Left lung (tissue), 14 donors: ENCODE data around the gene AK5. TPM values are rescaled to one million over a fixed set of nuclear protein-coding genes. Genes with fewer than 3 reads are reported as not detected.

Experiments
- ATAC-seq: fragments of 200-7000 bp; cut with Tn5 transposase; one replicate; pipeline ENCODE4 v1.9.1; 2020; ENCODE audit warnings: moderate library complexity
- DNase-seq, 4 donors: peaks; one replicate each; pipeline ENCODE4 v3.0.0-alpha.2; 2013 to 2020
- H3K27ac ChIP-seq, 2 donors: fragments of 200-600 bp; sonication (generic) in 1 of 2; one replicate each; pipeline versions ENCODE4 v1.5.0 to v1.8.0; 2020 to 2021
- H3K27me3 ChIP-seq, 2 donors: fragments of 200-600 bp; sonication (generic) in 1 of 2; one replicate each; pipeline versions ENCODE4 v1.5.0 to v1.8.0; 2020 to 2021
- H3K36me3 ChIP-seq, 2 donors: fragments of 200-600 bp; sonication (generic) in 1 of 2; one replicate each; pipeline versions ENCODE4 v1.5.0 to v1.8.0; 2020 to 2021
- H3K4me1 ChIP-seq, 2 donors: fragments of 200-600 bp; one replicate each; pipeline ENCODE4 v1.8.0; 2021
- H3K4me3 ChIP-seq, 2 donors: fragments of 200-600 bp; sonication (generic) in 1 of 2; one replicate each; pipeline versions ENCODE4 v1.5.0 to v1.8.0; 2020 to 2021; ENCODE audit warnings: mild to moderate bottlenecking in 1 of 2
- H3K9me3 ChIP-seq, 2 donors: fragments of 200-600 bp; sonication (generic) in 1 of 2; one replicate each; pipeline versions ENCODE4 v1.5.0 to v1.8.0; 2020 to 2021
- intact Hi-C, 2 donors: fragments of 100-400 bp; cut with DNase I; formaldehyde crosslinking; loops; one replicate each; pipeline versions ENCODE4 v1.11.2 to v1.14.2; 2022
- long read RNA-seq, 12 donors: library from polyadenylated mRNA in 2 of 12; unstranded in 2 of 12; transcript quantifications; one replicate each; pipeline ENCODE4 v2.0.0 and lab custom pipeline, GENCODE V29; 2019 to 2026
- polyA plus RNA-seq, 6 donors: library from polyadenylated mRNA; unstranded; fragments of 120-200 nt; gene quantifications; one replicate each; pipeline ENCODE4 v1.2.1, GENCODE V29; 2013; ENCODE audit not compliant: insufficient read length in 6 of 6
- total RNA-seq, 2 donors: library from RNA; stranded (reverse); fragmentation: NEBNext Ultra II Directional; extraction: Animal tissue kit (Norgen Biotek cat#: 25700); gene quantifications; one replicate each; pipeline ENCODE4 v1.2.1, GENCODE V29; 2021
- TF ChIP-seq, protein P1 (sequence below), 2 donors: fragments of 200-600 bp; sonication (generic) in 1 of 2; IDR thresholded peaks; one replicate each; pipeline versions ENCODE4 v1.5.0 to v1.8.0; 2021; ENCODE audit warnings: antibody characterized with exemption in 2 of 2
- donor health status: DM: no; HTN: yes; CAD: no.
- donor health status: DM: no; HTN: no; CAD: no.

AK5 gene, protein sequence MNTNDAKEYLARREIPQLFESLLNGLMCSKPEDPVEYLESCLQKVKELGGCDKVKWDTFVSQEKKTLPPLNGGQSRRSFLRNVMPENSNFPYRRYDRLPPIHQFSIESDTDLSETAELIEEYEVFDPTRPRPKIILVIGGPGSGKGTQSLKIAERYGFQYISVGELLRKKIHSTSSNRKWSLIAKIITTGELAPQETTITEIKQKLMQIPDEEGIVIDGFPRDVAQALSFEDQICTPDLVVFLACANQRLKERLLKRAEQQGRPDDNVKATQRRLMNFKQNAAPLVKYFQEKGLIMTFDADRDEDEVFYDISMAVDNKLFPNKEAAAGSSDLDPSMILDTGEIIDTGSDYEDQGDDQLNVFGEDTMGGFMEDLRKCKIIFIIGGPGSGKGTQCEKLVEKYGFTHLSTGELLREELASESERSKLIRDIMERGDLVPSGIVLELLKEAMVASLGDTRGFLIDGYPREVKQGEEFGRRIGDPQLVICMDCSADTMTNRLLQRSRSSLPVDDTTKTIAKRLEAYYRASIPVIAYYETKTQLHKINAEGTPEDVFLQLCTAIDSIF
- under 1 TPM; 0.29 to 0.35 TPM for total RNA-seq
- polyA plus RNA-seq: 1 to 10 TPM in 3 of 6 donors, under 1 TPM in 3; 0.46 to 1.4 (median 1.0) TPM
- long read RNA-seq, donor 1, partial matches to known transcripts: 0 of 1 reads
- long read RNA-seq, donor 1, other reads (novel, unspliced or antisense): 0 of 1 reads
- long read RNA-seq, donor 2, partial matches to known transcripts: 0 of 1 reads
- long read RNA-seq, donor 2, other reads (novel, unspliced or antisense): 0 of 1 reads
- long read RNA-seq, donor 3: 0 reads
- long read RNA-seq, donor 4: 0 reads
- long read RNA-seq, donor 5: 0 reads
- long read RNA-seq, donor 6, partial matches to known transcripts: 54 of 54 reads
- long read RNA-seq, donor 6, other reads (novel, unspliced or antisense): 0 of 54 reads
- long read RNA-seq, donor 7: 0 reads
- long read RNA-seq, donor 8: 0 reads
- long read RNA-seq, donor 9: 0 reads
- long read RNA-seq, donor 10, partial matches to known transcripts: 0 of 1 reads
- long read RNA-seq, donor 10, other reads (novel, unspliced or antisense): 0 of 1 reads
- long read RNA-seq, donor 11, transcript AK5-203 (14 exons, 3,251 nt): major isoform, 7 of 15 reads
- long read RNA-seq, donor 11, partial matches to known transcripts: 5 of 15 reads
- long read RNA-seq, donor 11, other reads (novel, unspliced or antisense): 0 of 15 reads
- long read RNA-seq, donor 12: 0 reads

DNA sequence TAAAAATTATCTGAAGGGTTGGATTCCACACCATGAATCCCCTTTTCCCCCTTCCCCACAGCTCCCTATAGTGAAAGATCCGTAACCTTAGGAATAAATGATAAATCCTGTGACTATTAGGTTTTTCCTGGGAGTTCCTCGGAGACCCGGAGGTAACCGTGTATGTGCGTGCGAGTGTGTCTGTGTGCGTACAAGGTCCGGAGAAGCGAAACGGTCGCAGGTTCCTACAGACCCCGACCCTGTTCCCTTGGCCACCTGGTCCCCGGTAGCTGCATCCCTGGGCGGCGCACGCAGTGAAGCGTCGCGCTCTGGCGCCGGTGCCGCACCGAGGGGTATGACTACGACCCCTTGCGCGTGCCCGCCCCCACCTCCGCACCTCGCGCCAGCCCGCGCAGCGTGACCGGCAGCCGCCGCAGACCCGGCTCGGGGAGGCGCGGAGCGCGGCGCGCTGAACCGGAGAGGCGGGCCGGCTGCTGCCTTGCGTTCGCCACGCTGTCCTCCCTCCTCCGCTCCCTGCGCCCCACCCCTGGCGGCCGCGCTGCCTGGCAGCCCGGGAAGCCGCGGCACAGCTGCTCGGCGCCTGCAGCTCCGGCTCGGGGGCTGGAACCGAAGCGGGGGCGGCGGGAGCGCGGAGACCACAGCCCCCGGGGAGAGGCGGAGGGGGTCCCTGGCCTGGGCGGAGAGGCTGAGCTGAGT lies at the start of gene AK5:
Gene AK5, plus strand, starts transcription at position 529 of the 696 bp plus-strand sequence. CDS start 295 bp downstream, outside the sequence.
- intact Hi-C loops: no loop called here

DNA sequence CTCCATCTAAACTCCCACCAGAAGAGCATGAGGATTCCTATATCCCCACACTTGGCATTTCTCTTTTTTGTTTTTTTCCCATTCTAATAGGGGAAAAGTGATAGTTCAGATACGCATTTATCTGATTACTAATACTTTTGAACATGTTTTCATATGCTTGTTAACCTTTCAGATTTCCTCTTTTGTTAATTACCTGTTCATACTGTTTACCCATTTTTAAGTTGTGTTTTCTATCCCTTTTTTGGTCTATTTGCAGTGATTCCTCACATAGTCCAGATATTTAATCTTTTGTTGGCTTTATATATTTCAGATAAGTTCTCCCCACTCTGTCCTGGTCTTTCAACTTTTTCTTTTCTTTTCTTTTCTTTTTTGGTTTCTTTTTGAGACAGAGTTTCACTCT lies 49.0 kb upstream of the AK5 start:
- Histone ChIP-seq H3K36me3 (no peaks in the 10 kb centered on the region), H3K4me1 (no peaks in the 10 kb centered on the region), H3K4me3 (no peak overlapping the region), H3K27me3 (no peaks in the 10 kb centered on the region), H3K9me3 (peaks cover 0 to 15% of the 10 kb centered on the region in 2 donors), H3K27ac (no peak overlapping the region)
- DNase-seq (no peak), ATAC-seq (no peak)
- TF ChIP-seq, protein P1, sequence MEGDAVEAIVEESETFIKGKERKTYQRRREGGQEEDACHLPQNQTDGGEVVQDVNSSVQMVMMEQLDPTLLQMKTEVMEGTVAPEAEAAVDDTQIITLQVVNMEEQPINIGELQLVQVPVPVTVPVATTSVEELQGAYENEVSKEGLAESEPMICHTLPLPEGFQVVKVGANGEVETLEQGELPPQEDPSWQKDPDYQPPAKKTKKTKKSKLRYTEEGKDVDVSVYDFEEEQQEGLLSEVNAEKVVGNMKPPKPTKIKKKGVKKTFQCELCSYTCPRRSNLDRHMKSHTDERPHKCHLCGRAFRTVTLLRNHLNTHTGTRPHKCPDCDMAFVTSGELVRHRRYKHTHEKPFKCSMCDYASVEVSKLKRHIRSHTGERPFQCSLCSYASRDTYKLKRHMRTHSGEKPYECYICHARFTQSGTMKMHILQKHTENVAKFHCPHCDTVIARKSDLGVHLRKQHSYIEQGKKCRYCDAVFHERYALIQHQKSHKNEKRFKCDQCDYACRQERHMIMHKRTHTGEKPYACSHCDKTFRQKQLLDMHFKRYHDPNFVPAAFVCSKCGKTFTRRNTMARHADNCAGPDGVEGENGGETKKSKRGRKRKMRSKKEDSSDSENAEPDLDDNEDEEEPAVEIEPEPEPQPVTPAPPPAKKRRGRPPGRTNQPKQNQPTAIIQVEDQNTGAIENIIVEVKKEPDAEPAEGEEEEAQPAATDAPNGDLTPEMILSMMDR (IDR thresholded peaks at IDR 0.05): no peak
- intact Hi-C loops: no loop called here

More for the DNA sequence above, at the start of gene AK5:
- TF ChIP-seq, protein P1 (IDR thresholded peaks at IDR 0.05): no peak
- H3K9me3 ChIP-seq: no peaks in the 10 kb centered on the region
- no peak within 1 kb of the TSS for H3K27ac ChIP-seq
- DNase-seq (peak; percentile 30 to 85 (median 48)), ATAC-seq (peak; percentile 92)
- no peaks in the 10 kb centered on the region for H3K36me3 ChIP-seq
- H3K4me3 ChIP-seq: peak within 1 kb of the TSS; percentile 33 to 35
- H3K27me3 ChIP-seq: peaks cover 42 to 77% of the 10 kb centered on the region in 2 donors
- peaks cover 8 to 19% of the 10 kb centered on the region in 2 donors for H3K4me1 ChIP-seq

DNA sequence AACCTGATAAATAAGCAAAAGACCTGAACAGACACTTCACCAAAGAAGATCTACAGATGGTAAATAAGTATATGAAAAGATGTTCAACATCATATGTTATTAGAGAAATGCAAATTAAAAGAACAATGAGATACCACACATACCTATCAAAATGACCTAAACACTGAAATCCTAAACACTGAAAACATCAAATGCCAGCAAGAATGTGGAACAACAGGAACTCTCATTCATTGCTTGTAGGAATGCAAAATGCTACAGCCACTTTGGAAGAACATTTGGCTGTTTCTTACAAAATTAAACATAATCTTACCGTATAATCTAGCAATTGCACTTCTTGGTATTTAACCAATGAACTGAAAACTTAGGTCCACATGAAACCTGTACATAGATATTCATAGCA lies 47.7 kb upstream of the AK5 start:
- Histone ChIP-seq H3K4me3 (no peak overlapping the region), H3K36me3 (no peaks in the 10 kb centered on the region), H3K4me1 (no peaks in the 10 kb centered on the region), H3K27ac (no peak overlapping the region), H3K27me3 (no peaks in the 10 kb centered on the region), H3K9me3 (peaks cover 0 to 15% of the 10 kb centered on the region in 2 donors)
- TF ChIP-seq, protein P1 (IDR thresholded peaks at IDR 0.05): no peak
- DNase-seq (no peak), ATAC-seq (no peak)
- intact Hi-C loops: no loop called here

DNA sequence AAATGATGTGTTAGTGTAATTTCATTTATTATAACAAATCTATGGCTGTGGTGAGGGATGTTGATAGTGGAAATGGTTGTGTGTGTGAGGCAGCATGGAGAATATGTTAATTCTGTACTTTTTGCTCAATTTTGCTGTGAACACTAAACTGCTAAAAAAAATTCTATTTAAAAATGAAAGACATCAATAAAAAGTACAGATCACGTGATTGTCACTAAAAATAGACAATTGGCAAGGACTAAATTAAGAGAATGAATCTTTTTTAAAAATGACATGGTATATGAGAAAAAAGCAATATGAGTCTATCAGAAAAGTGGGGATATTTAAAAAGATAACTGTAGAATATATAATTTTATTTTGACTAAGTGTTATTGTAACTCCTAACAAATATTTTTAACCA lies 46.9 kb upstream of the AK5 start:
- TF ChIP-seq, protein P1 (IDR thresholded peaks at IDR 0.05): no peak
- DNase-seq: no peak
- Histone ChIP-seq H3K27me3 (no peaks in the 10 kb centered on the region), H3K36me3 (no peaks in the 10 kb centered on the region), H3K4me3 (no peak overlapping the region), H3K9me3 (peaks cover 0 to 15% of the 10 kb centered on the region in 2 donors), H3K27ac (no peak overlapping the region), H3K4me1 (no peaks in the 10 kb centered on the region)
- intact Hi-C loops: no loop called here
- no peak for ATAC-seq
